Stimulated activated CD4-positive, alpha-beta T cell treated with anti-CD3 and anti-CD28 coated beads, Interleukin-15, amount 100 ng/mL, for 1 hour (primary cell): ENCODE data around the gene EPB41L4B.

Experiments used
- DNase-seq, 2 donors: peaks; one replicate each; pipeline ENCODE4 v3.0.0-alpha.2; 2020; ENCODE audit warnings: low read depth in 1 of 2, low spot score in 1 of 2

Gene EPB41L4B

GRCh38 chr9:109205526-109205925 lies 115.3 kb downstream of the EPB41L4B start:
- DNase-seq, result no peak

- no peak for DNase-seq
Measured at GRCh38 chr9:109203761-109204360, 117.0 kb downstream of the EPB41L4B start.

- no peak for DNase-seq
Measured at GRCh38 chr9:109199676-109200075, 121.2 kb downstream of the EPB41L4B start.

- no peak for DNase-seq
Measured at GRCh38 chr9:109198736-109199382, 122.0 kb downstream of the EPB41L4B start.

- DNase-seq, result no peak
Measured at GRCh38 chr9:109193974-109194556, 126.8 kb downstream of the EPB41L4B start.

- no peak for DNase-seq
Measured at GRCh38 chr9:109192732-109193361, 128.0 kb downstream of the EPB41L4B start.

- no peak for DNase-seq
Measured at GRCh38 chr9:109191746-109192145, 129.1 kb downstream of the EPB41L4B start.

GRCh38 chr9:109190151-109190550 lies 130.7 kb downstream of the EPB41L4B start:
- DNase-seq, result no peak

- DNase-seq, result no peak
Measured at GRCh38 chr9:109186857-109187520, 133.9 kb downstream of the EPB41L4B start.

- DNase-seq, result no peak
Measured at GRCh38 chr9:109182940-109183798, 137.7 kb downstream of the EPB41L4B start.

GRCh38 chr9:109182550-109182939 lies 138.3 kb downstream of the EPB41L4B start:
- no peak for DNase-seq

- DNase-seq, result no peak
Measured at GRCh38 chr9:109181284-109181683, 139.6 kb downstream of the EPB41L4B start.

GRCh38 chr9:109179801-109180523 lies 140.9 kb downstream of the EPB41L4B start:
- no peak for DNase-seq

GRCh38 chr9:109176963-109177362 lies 143.9 kb downstream of the EPB41L4B start:
- DNase-seq, result no peak

GRCh38 chr9:109176386-109176785 lies 144.5 kb downstream of the EPB41L4B start:
- DNase-seq, result no peak

- DNase-seq, result no peak
Measured at GRCh38 chr9:109172935-109173334, 147.9 kb downstream of the EPB41L4B start.

GRCh38 chr9:109171926-109172325 lies 148.9 kb downstream of the EPB41L4B start:
- no peak for DNase-seq

GRCh38 chr9:109168170-109168569 lies 152.7 kb downstream of the EPB41L4B start:
- no peak for DNase-seq

- DNase-seq, result no peak
Measured at GRCh38 chr9:109167716-109168115, 153.1 kb downstream of the EPB41L4B start.
